ENCODE measurements around the gene ENTPD1. TPM values are rescaled to one million over a fixed set of nuclear protein-coding genes. Genes with fewer than 3 reads are reported as not detected.

ENTPD1 gene
- total RNA-seq, 1 experiment from 2014 or later: not detected

- no peak overlapping the region for H3K4me3 Mint-ChIP-seq (ENCODE audit: unreplicated experiment)
- no peaks in the 10 kb centered on the region for H3K9me3 Mint-ChIP-seq (ENCODE audit: unreplicated experiment)
- ChIA-PET CTCF (no interaction called here), POLR2A (interaction anchor here (0.8 kb wide), 1 partner anchor 500 kb away, joined by 3 read pairs; no protein-coding TSS in a partner anchor)
- TF ChIP-seq CTCF (IDR thresholded peaks at IDR 0.05; ENCODE audit: unreplicated experiment): no peak
- no peaks in the 10 kb centered on the region for H3K4me1 Mint-ChIP-seq (ENCODE audit: insufficient read depth, unreplicated experiment)
- no peak overlapping the region for H3K27ac Mint-ChIP-seq (ENCODE audit: low read depth, unreplicated experiment)
- intact Hi-C loops (cut with micrococcal nuclease): no loop called here
- DNase-seq (ENCODE audit: unreplicated experiment): no peak
- no peaks in the 10 kb centered on the region for H3K27me3 Mint-ChIP-seq (ENCODE audit: insufficient read depth, unreplicated experiment)
- no TSS peak for BruUV-seq (replicated peaks)
- H3K36me3 Mint-ChIP-seq (ENCODE audit: insufficient read depth, unreplicated experiment): no peaks in the 10 kb centered on the region
Observed at GRCh38 chr10:95745501-95745900, 10.5 kb upstream of the ENTPD1 start.

- Mint-ChIP-seq H3K27me3 (ENCODE audit: insufficient read depth, unreplicated experiment) (no peaks in the 10 kb centered on the region), H3K9me3 (ENCODE audit: unreplicated experiment) (peaks cover 10% of the 10 kb centered on the region), H3K4me1 (ENCODE audit: insufficient read depth, unreplicated experiment) (no peaks in the 10 kb centered on the region), H3K36me3 (ENCODE audit: insufficient read depth, unreplicated experiment) (no peaks in the 10 kb centered on the region), H3K4me3 (ENCODE audit: unreplicated experiment) (no peak overlapping the region), H3K27ac (ENCODE audit: low read depth, unreplicated experiment) (no peak overlapping the region)
- no peak for TF ChIP-seq CTCF (IDR thresholded peaks at IDR 0.05; ENCODE audit: unreplicated experiment)
- POLR2A ChIA-PET: no interaction called here
- intact Hi-C loops (cut with micrococcal nuclease): no loop called here
- no TSS peak for BruUV-seq (replicated peaks)
- DNase-seq (ENCODE audit: unreplicated experiment): no peak
- CTCF ChIA-PET: no interaction called here
Observed at GRCh38 chr10:95748349-95748748, 7.6 kb upstream of the ENTPD1 start.

GRCh38 chr10:95755511-95756004 is 405 bp upstream of the ENTPD1 start:
- no TSS peak for BruUV-seq (replicated peaks)
- intact Hi-C loops (cut with micrococcal nuclease): no loop called here
- Mint-ChIP-seq H3K4me3 (ENCODE audit: unreplicated experiment) (no peak overlapping the region), H3K36me3 (ENCODE audit: insufficient read depth, unreplicated experiment) (no peaks in the 10 kb centered on the region), H3K27me3 (ENCODE audit: insufficient read depth, unreplicated experiment) (no peaks in the 10 kb centered on the region), H3K27ac (ENCODE audit: low read depth, unreplicated experiment) (no peak overlapping the region), H3K9me3 (ENCODE audit: unreplicated experiment) (peaks cover 10% of the 10 kb centered on the region), H3K4me1 (ENCODE audit: insufficient read depth, unreplicated experiment) (peaks cover 9% of the 10 kb centered on the region)
- no peak for DNase-seq (ENCODE audit: unreplicated experiment)
- TF ChIP-seq CTCF (IDR thresholded peaks at IDR 0.05; ENCODE audit: unreplicated experiment): no peak
- ChIA-PET CTCF (interaction anchor here (0.7 to 1.8 kb wide), 2 partner anchors 61 to 87 kb away, joined by 3 to 4 read pairs; partner anchors contain the start of gene TCTN3), POLR2A (interaction anchor here (0.9 kb wide), 1 partner anchor 27 kb away, joined by 4 read pairs; no protein-coding TSS in a partner anchor)

- Mint-ChIP-seq H3K27me3 (ENCODE audit: insufficient read depth, unreplicated experiment) (no peaks in the 10 kb centered on the region), H3K36me3 (ENCODE audit: insufficient read depth, unreplicated experiment) (no peaks in the 10 kb centered on the region), H3K9me3 (ENCODE audit: unreplicated experiment) (peaks cover 2% of the 10 kb centered on the region), H3K4me1 (ENCODE audit: insufficient read depth, unreplicated experiment) (peaks cover 9% of the 10 kb centered on the region), H3K4me3 (ENCODE audit: unreplicated experiment) (no peak overlapping the region), H3K27ac (ENCODE audit: low read depth, unreplicated experiment) (no peak overlapping the region)
- ChIA-PET POLR2A (interaction anchor here (0.6 kb wide), 1 partner anchor 12 kb away, joined by 5 read pairs; no protein-coding TSS in a partner anchor), CTCF (interaction anchor here (0.6 kb wide), 2 partner anchors 23 to 144 kb away, joined by 3 to 5 read pairs; no protein-coding TSS in a partner anchor)
- no peak for TF ChIP-seq CTCF (IDR thresholded peaks at IDR 0.05; ENCODE audit: unreplicated experiment)
- no TSS peak for BruUV-seq (replicated peaks)
- no peak for DNase-seq (ENCODE audit: unreplicated experiment)
- intact Hi-C loops (cut with micrococcal nuclease): no loop called here
Observed at GRCh38 chr10:95756809-95757684, 1.1 kb downstream of the ENTPD1 start.
